GM21737 (cell line): ENCODE data around the gene PRSS2.
"Not testable (repeated sequence)": the region's sequence is repeated elsewhere in the genome, so short reads cannot be mapped to it uniquely, and the experiment has no call there.

Experiments
- ATAC-seq: cut with Tn5 transposase; IDR thresholded peaks from one replicate; pipeline ENCODE4 v1.9.1; 2021; ENCODE audit warnings: mild to moderate bottlenecking, moderate library complexity; ENCODE audit not compliant: unreplicated experiment

Gene PRSS2

GRCh38 chr7:142758312-142758711, 12.5 kb upstream of the PRSS2 start:
- not testable (repeated sequence) for ATAC-seq

GRCh38 chr7:142759433-142759832, 11.3 kb upstream of the PRSS2 start:
- ATAC-seq = no peak

GRCh38 chr7:142760071-142760642, 10.6 kb upstream of the PRSS2 start:
- no peak for ATAC-seq

GRCh38 chr7:142761606-142762005, 9.2 kb upstream of the PRSS2 start:
- ATAC-seq = not testable (repeated sequence)

GRCh38 chr7:142762104-142762503, 8.7 kb upstream of the PRSS2 start:
- ATAC-seq = no peak

GRCh38 chr7:142767451-142767850, 3.3 kb upstream of the PRSS2 start:
- no peak for ATAC-seq

GRCh38 chr7:142767861-142768260, 2.9 kb upstream of the PRSS2 start:
- no peak for ATAC-seq

- ATAC-seq = not testable (repeated sequence)
Observed at GRCh38 chr7:142768885-142769284, 1.9 kb upstream of the PRSS2 start.

GRCh38 chr7:142771353-142771723, 568 bp downstream of the PRSS2 start:
- peak; percentile 87 for ATAC-seq

GRCh38 chr7:142772051-142772450, 1.3 kb downstream of the PRSS2 start:
- no peak for ATAC-seq

GRCh38 chr7:142772673-142773072, 1.9 kb downstream of the PRSS2 start:
- no peak for ATAC-seq

GRCh38 chr7:142773230-142773629, 2.5 kb downstream of the PRSS2 start:
- no peak for ATAC-seq

- no peak for ATAC-seq
Observed at GRCh38 chr7:142773937-142774744, 3.4 kb downstream of the PRSS2 start.

- no peak for ATAC-seq
Observed at GRCh38 chr7:142774826-142775225, 4.1 kb downstream of the PRSS2 start.

GRCh38 chr7:142775351-142776115, 4.8 kb downstream of the PRSS2 start:
- ATAC-seq = not testable (repeated sequence)

- no peak for ATAC-seq
Observed at GRCh38 chr7:142776206-142776844, 5.6 kb downstream of the PRSS2 start.

- ATAC-seq = not testable (repeated sequence)
Observed at GRCh38 chr7:142776845-142777225, 6.1 kb downstream of the PRSS2 start.

GRCh38 chr7:142777318-142777717, 6.5 kb downstream of the PRSS2 start:
- no peak for ATAC-seq

- peak; percentile 94 for ATAC-seq
Observed at GRCh38 chr7:142782922-142783900, 12.4 kb downstream of the PRSS2 start.

- ATAC-seq = no peak
Observed at GRCh38 chr7:142784096-142784495, 13.3 kb downstream of the PRSS2 start.
